ENCODE measurements around the gene CHCHD4.

DNA sequence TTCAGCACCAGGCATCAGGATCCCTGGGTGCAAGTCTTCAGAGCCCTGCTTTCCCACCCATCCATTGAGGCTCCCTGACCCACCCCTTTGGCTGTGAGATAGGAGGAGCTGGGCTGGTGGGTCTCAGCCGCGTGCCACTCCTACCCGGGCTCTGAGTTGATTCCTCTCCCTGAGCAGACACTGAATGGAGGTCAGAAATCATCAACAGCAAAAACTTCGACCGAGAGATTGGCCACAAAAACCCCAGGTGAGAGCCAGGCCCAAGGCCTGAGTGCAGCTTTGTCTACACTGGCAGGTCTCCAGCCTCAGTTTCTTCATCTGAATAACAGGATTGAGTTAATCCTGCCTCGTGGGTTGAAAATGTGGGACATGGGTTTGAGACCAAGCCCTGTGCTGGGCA, 8.0 kb upstream of the CHCHD4 start:
- TF ChIP-seq EZH2 (IDR thresholded peaks at IDR 0.05; ENCODE audit: low read depth, low read length, severe bottlenecking) (no peak), BCL11A (IDR thresholded peaks at IDR 0.05; ENCODE audit: low read depth in 2 of 2, low read length in 2 of 2) (no peak), SIN3A (conservative IDR thresholded peaks at IDR 0.05 in 1 of 2, IDR thresholded peaks at IDR 0.05 in 1 of 2; ENCODE audit: low read depth in 1 of 2, low read length in 2 of 2) (no peak), RBBP5 (IDR thresholded peaks at IDR 0.05; ENCODE audit: borderline replicate concordance, low read depth, low read length) (no peak), POLR2A (IDR thresholded peaks at IDR 0.05; ENCODE audit: control extremely low read depth in 1 of 2, low read depth in 2 of 2, low read length in 2 of 2) (no peak), RFX5 (IDR thresholded peaks at IDR 0.05; ENCODE audit: borderline replicate concordance, low read depth, low read length) (no peak), RXRA (IDR thresholded peaks at IDR 0.05; ENCODE audit: insufficient read depth, low read depth, low read length) (no peak), EP300 (IDR thresholded peaks at IDR 0.05; ENCODE audit: borderline replicate concordance in 1 of 2, low read depth in 2 of 2, low read length in 2 of 2) (no peak), ZNF274 (IDR thresholded peaks at IDR 0.05; ENCODE audit: borderline replicate concordance, extremely low read depth, low read length) (no peak), TAF7 (optimal IDR thresholded peaks at IDR 0.05; ENCODE audit: borderline replicate concordance, low read depth, low read length) (no peak), PHF8 (conservative IDR thresholded peaks at IDR 0.05; ENCODE audit: low read depth, low read length) (no peak)
- TF ChIP-seq, protein P1, sequence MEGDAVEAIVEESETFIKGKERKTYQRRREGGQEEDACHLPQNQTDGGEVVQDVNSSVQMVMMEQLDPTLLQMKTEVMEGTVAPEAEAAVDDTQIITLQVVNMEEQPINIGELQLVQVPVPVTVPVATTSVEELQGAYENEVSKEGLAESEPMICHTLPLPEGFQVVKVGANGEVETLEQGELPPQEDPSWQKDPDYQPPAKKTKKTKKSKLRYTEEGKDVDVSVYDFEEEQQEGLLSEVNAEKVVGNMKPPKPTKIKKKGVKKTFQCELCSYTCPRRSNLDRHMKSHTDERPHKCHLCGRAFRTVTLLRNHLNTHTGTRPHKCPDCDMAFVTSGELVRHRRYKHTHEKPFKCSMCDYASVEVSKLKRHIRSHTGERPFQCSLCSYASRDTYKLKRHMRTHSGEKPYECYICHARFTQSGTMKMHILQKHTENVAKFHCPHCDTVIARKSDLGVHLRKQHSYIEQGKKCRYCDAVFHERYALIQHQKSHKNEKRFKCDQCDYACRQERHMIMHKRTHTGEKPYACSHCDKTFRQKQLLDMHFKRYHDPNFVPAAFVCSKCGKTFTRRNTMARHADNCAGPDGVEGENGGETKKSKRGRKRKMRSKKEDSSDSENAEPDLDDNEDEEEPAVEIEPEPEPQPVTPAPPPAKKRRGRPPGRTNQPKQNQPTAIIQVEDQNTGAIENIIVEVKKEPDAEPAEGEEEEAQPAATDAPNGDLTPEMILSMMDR (IDR thresholded peaks at IDR 0.05; ENCODE audit: control extremely low read depth in 1 of 3, insufficient read depth in 1 of 3, low read depth in 1 of 3, low read length in 3 of 3): no peak
- TF ChIP-seq, protein P2, sequence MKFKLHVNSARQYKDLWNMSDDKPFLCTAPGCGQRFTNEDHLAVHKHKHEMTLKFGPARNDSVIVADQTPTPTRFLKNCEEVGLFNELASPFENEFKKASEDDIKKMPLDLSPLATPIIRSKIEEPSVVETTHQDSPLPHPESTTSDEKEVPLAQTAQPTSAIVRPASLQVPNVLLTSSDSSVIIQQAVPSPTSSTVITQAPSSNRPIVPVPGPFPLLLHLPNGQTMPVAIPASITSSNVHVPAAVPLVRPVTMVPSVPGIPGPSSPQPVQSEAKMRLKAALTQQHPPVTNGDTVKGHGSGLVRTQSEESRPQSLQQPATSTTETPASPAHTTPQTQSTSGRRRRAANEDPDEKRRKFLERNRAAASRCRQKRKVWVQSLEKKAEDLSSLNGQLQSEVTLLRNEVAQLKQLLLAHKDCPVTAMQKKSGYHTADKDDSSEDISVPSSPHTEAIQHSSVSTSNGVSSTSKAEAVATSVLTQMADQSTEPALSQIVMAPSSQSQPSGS (IDR thresholded peaks at IDR 0.05; ENCODE audit: low read length): no peak

Data from H1 (cell line).